ENCODE results near the gene NPY4R. TPM values are rescaled to one million over a fixed set of nuclear protein-coding genes. Genes with fewer than 3 reads are reported as not detected.
"Not testable (repeated sequence)": the region's sequence is repeated elsewhere in the genome, so short reads cannot be mapped to it uniquely, and the experiment has no call there.

The NPY4R gene
- total RNA-seq (not detected), total RNA-seq (0 reads per million in 29 experiments)
- total RNA-seq (2013): not detected

- H3K4me3 ChIP-seq (ENCODE audit: control insufficient read depth in 1 of 2, extremely low read depth in 1 of 2, low read length in 1 of 2); DNase-seq; H3K27me3 ChIP-seq (replicated peaks in 1 of 2; ENCODE audit: control insufficient read depth in 2 of 2, extremely low read depth in 1 of 2, insufficient read depth in 2 of 2, low read length in 1 of 2); H3K27ac ChIP-seq (ENCODE audit: low read length); H3K36me3 Mint-ChIP-seq; H3K9me3 Mint-ChIP-seq; H3K9me3 ChIP-seq; H3K27ac Mint-ChIP-seq; H3K4me3 Mint-ChIP-seq; H3K36me3 ChIP-seq (ENCODE audit: control insufficient read depth in 2 of 2, extremely low read depth in 1 of 2, insufficient read depth in 1 of 2, low read length in 1 of 2); CTCF ChIA-PET; POLR2A ChIA-PET; H3K27me3 Mint-ChIP-seq; H3K4me1 ChIP-seq (ENCODE audit: control insufficient read depth in 1 of 2, extremely low read depth in 1 of 2, insufficient read depth in 2 of 2, low read length in 2 of 2); H3K4me1 Mint-ChIP-seq: not testable (repeated sequence)
- ATAC-seq (replicated peaks in 1 of 4): peak in 1 of 4 experiments; percentile 18
- no CpG with 5 or more reads among the region's 36 CpGs for WGBS (ENCODE audit: insufficient coverage)
Measured at GRCh38 chr10:46465765-46466164, at the start of gene NPY4R. Gene NPY4R (minus strand): TSS chr10:46465958. CDS start chr10:46462635, 3,323 bp downstream.

GRCh38 chr10:46515366-46515765 lies 49.6 kb upstream of the NPY4R start:
- no peaks in the 10 kb centered on the region for H3K4me1 ChIP-seq (ENCODE audit: control insufficient read depth in 1 of 2, extremely low read depth in 1 of 2, insufficient read depth in 2 of 2, low read length in 2 of 2)
- H3K9me3 ChIP-seq: no peaks in the 10 kb centered on the region
- Mint-ChIP-seq H3K36me3 (no peaks in the 10 kb centered on the region), H3K27ac (no peak overlapping the region), H3K27me3 (peaks cover 0 to 3% of the 10 kb centered on the region in 2 donors), H3K4me1 (no peaks in the 10 kb centered on the region), H3K9me3 (no peaks in the 10 kb centered on the region), H3K4me3 (no peak overlapping the region)
- peaks cover 0 to 8% of the 10 kb centered on the region in 2 experiments for H3K27me3 ChIP-seq (replicated peaks in 1 of 2; ENCODE audit: control insufficient read depth in 2 of 2, extremely low read depth in 1 of 2, insufficient read depth in 2 of 2, low read length in 1 of 2)
- POLR2A ChIA-PET: no interaction called here
- CTCF ChIA-PET: no interaction called here
- ATAC-seq (replicated peaks in 1 of 4) (no peak), DNase-seq (no peak)
- no peak overlapping the region for H3K4me3 ChIP-seq (ENCODE audit: control insufficient read depth in 1 of 2, extremely low read depth in 1 of 2, low read length in 1 of 2)
- no peak overlapping the region for H3K27ac ChIP-seq (ENCODE audit: low read length)
- H3K36me3 ChIP-seq (ENCODE audit: control insufficient read depth in 2 of 2, extremely low read depth in 1 of 2, insufficient read depth in 1 of 2, low read length in 1 of 2): no peaks in the 10 kb centered on the region

- Mint-ChIP-seq H3K27ac (no peak overlapping the region), H3K4me3 (no peak overlapping the region), H3K27me3 (peaks cover 0 to 3% of the 10 kb centered on the region in 2 donors), H3K36me3 (no peaks in the 10 kb centered on the region), H3K4me1 (no peaks in the 10 kb centered on the region), H3K9me3 (no peaks in the 10 kb centered on the region)
- peaks cover 0 to 8% of the 10 kb centered on the region in 2 experiments for H3K27me3 ChIP-seq (replicated peaks in 1 of 2; ENCODE audit: control insufficient read depth in 2 of 2, extremely low read depth in 1 of 2, insufficient read depth in 2 of 2, low read length in 1 of 2)
- no peaks in the 10 kb centered on the region for H3K4me1 ChIP-seq (ENCODE audit: control insufficient read depth in 1 of 2, extremely low read depth in 1 of 2, insufficient read depth in 2 of 2, low read length in 2 of 2)
- DNase-seq (peak in 1 of 35 experiments; percentile 10), ATAC-seq (replicated peaks in 1 of 4) (no peak)
- no peak overlapping the region for H3K27ac ChIP-seq (ENCODE audit: low read length)
- WGBS (ENCODE audit: insufficient coverage): no CpG with 5 or more reads among the region's 3 CpGs
- H3K4me3 ChIP-seq (ENCODE audit: control insufficient read depth in 1 of 2, extremely low read depth in 1 of 2, low read length in 1 of 2): no peak overlapping the region
- H3K9me3 ChIP-seq: no peaks in the 10 kb centered on the region
- POLR2A ChIA-PET: interaction anchor here in 1 of 2 donors (0.5 kb wide), 1 partner anchor 185 kb away, joined by 5 read pairs; no protein-coding TSS in a partner anchor
- no peaks in the 10 kb centered on the region for H3K36me3 ChIP-seq (ENCODE audit: control insufficient read depth in 2 of 2, extremely low read depth in 1 of 2, insufficient read depth in 1 of 2, low read length in 1 of 2)
- CTCF ChIA-PET: no interaction called here
Measured at GRCh38 chr10:46514899-46515298, 49.1 kb upstream of the NPY4R start.

- no peak overlapping the region for H3K4me3 Mint-ChIP-seq
- H3K4me1 ChIP-seq (ENCODE audit: control insufficient read depth in 1 of 2, extremely low read depth in 1 of 2, insufficient read depth in 2 of 2, low read length in 2 of 2): no peaks in the 10 kb centered on the region
- no peaks in the 10 kb centered on the region for H3K36me3 ChIP-seq (ENCODE audit: control insufficient read depth in 2 of 2, extremely low read depth in 1 of 2, insufficient read depth in 1 of 2, low read length in 1 of 2)
- ChIA-PET CTCF (no interaction called here), POLR2A (interaction anchor here in 1 of 2 donors (0.5 kb wide), 1 partner anchor 185 kb away, joined by 5 read pairs; no protein-coding TSS in a partner anchor)
- 79% methylated on average over 6 of the region's 6 CpGs for WGBS (ENCODE audit: insufficient coverage)
- no peaks in the 10 kb centered on the region for H3K9me3 ChIP-seq
- no peaks in the 10 kb centered on the region for H3K4me1 Mint-ChIP-seq
- no peak overlapping the region for H3K4me3 ChIP-seq (ENCODE audit: control insufficient read depth in 1 of 2, extremely low read depth in 1 of 2, low read length in 1 of 2)
- no peak overlapping the region for H3K27ac ChIP-seq (ENCODE audit: low read length)
- no peaks in the 10 kb centered on the region for H3K9me3 Mint-ChIP-seq
- H3K27me3 Mint-ChIP-seq: peaks cover 0 to 3% of the 10 kb centered on the region in 2 donors
- H3K36me3 Mint-ChIP-seq: no peaks in the 10 kb centered on the region
- ATAC-seq (replicated peaks in 1 of 4) (no peak), DNase-seq (peak in 3 of 35 experiments; percentile 4 to 17 (median 5))
- H3K27ac Mint-ChIP-seq: no peak overlapping the region
- H3K27me3 ChIP-seq (replicated peaks in 1 of 2; ENCODE audit: control insufficient read depth in 2 of 2, extremely low read depth in 1 of 2, insufficient read depth in 2 of 2, low read length in 1 of 2): peaks cover 0 to 8% of the 10 kb centered on the region in 2 experiments
Measured at GRCh38 chr10:46514431-46514861, 48.7 kb upstream of the NPY4R start.

GRCh38 chr10:46513333-46513732 lies 47.6 kb upstream of the NPY4R start:
- H3K9me3 Mint-ChIP-seq; DNase-seq; H3K4me1 Mint-ChIP-seq; H3K27me3 Mint-ChIP-seq; POLR2A ChIA-PET; CTCF ChIA-PET; H3K9me3 ChIP-seq; H3K36me3 Mint-ChIP-seq; H3K27ac Mint-ChIP-seq; H3K4me3 Mint-ChIP-seq; H3K4me3 ChIP-seq (ENCODE audit: control insufficient read depth in 1 of 2, extremely low read depth in 1 of 2, low read length in 1 of 2); H3K27ac ChIP-seq (ENCODE audit: low read length); H3K27me3 ChIP-seq (replicated peaks in 1 of 2; ENCODE audit: control insufficient read depth in 2 of 2, extremely low read depth in 1 of 2, insufficient read depth in 2 of 2, low read length in 1 of 2); H3K4me1 ChIP-seq (ENCODE audit: control insufficient read depth in 1 of 2, extremely low read depth in 1 of 2, insufficient read depth in 2 of 2, low read length in 2 of 2); ATAC-seq (replicated peaks in 1 of 4); H3K36me3 ChIP-seq (ENCODE audit: control insufficient read depth in 2 of 2, extremely low read depth in 1 of 2, insufficient read depth in 1 of 2, low read length in 1 of 2): not testable (repeated sequence)
- no CpG with 5 or more reads among the region's 8 CpGs for WGBS (ENCODE audit: insufficient coverage)

GRCh38 chr10:46512725-46513124 lies 47.0 kb upstream of the NPY4R start:
- H3K36me3 Mint-ChIP-seq; H3K4me1 ChIP-seq (ENCODE audit: control insufficient read depth in 1 of 2, extremely low read depth in 1 of 2, insufficient read depth in 2 of 2, low read length in 2 of 2); ATAC-seq (replicated peaks in 1 of 4); H3K9me3 Mint-ChIP-seq; CTCF ChIA-PET; DNase-seq; H3K27me3 ChIP-seq (replicated peaks in 1 of 2; ENCODE audit: control insufficient read depth in 2 of 2, extremely low read depth in 1 of 2, insufficient read depth in 2 of 2, low read length in 1 of 2); H3K4me3 ChIP-seq (ENCODE audit: control insufficient read depth in 1 of 2, extremely low read depth in 1 of 2, low read length in 1 of 2); H3K27ac ChIP-seq (ENCODE audit: low read length); H3K4me1 Mint-ChIP-seq; POLR2A ChIA-PET; H3K27me3 Mint-ChIP-seq; H3K36me3 ChIP-seq (ENCODE audit: control insufficient read depth in 2 of 2, extremely low read depth in 1 of 2, insufficient read depth in 1 of 2, low read length in 1 of 2); H3K4me3 Mint-ChIP-seq; H3K9me3 ChIP-seq; H3K27ac Mint-ChIP-seq: not testable (repeated sequence)
- no CpG with 5 or more reads among the region's 7 CpGs for WGBS (ENCODE audit: insufficient coverage)

- DNase-seq; H3K36me3 Mint-ChIP-seq; H3K4me1 ChIP-seq (ENCODE audit: control insufficient read depth in 1 of 2, extremely low read depth in 1 of 2, insufficient read depth in 2 of 2, low read length in 2 of 2); H3K9me3 Mint-ChIP-seq; H3K27ac Mint-ChIP-seq; POLR2A ChIA-PET; CTCF ChIA-PET; H3K9me3 ChIP-seq; H3K27ac ChIP-seq (ENCODE audit: low read length); H3K4me3 Mint-ChIP-seq; H3K27me3 Mint-ChIP-seq; ATAC-seq (replicated peaks in 1 of 4); H3K27me3 ChIP-seq (replicated peaks in 1 of 2; ENCODE audit: control insufficient read depth in 2 of 2, extremely low read depth in 1 of 2, insufficient read depth in 2 of 2, low read length in 1 of 2); H3K4me3 ChIP-seq (ENCODE audit: control insufficient read depth in 1 of 2, extremely low read depth in 1 of 2, low read length in 1 of 2); H3K36me3 ChIP-seq (ENCODE audit: control insufficient read depth in 2 of 2, extremely low read depth in 1 of 2, insufficient read depth in 1 of 2, low read length in 1 of 2); H3K4me1 Mint-ChIP-seq: not testable (repeated sequence)
- WGBS (ENCODE audit: insufficient coverage): no CpG with 5 or more reads among the region's 5 CpGs
Measured at GRCh38 chr10:46512002-46512401, 46.2 kb upstream of the NPY4R start.
